ENCODE data around the gene ITPR3.

ITPR3 gene

DNA sequence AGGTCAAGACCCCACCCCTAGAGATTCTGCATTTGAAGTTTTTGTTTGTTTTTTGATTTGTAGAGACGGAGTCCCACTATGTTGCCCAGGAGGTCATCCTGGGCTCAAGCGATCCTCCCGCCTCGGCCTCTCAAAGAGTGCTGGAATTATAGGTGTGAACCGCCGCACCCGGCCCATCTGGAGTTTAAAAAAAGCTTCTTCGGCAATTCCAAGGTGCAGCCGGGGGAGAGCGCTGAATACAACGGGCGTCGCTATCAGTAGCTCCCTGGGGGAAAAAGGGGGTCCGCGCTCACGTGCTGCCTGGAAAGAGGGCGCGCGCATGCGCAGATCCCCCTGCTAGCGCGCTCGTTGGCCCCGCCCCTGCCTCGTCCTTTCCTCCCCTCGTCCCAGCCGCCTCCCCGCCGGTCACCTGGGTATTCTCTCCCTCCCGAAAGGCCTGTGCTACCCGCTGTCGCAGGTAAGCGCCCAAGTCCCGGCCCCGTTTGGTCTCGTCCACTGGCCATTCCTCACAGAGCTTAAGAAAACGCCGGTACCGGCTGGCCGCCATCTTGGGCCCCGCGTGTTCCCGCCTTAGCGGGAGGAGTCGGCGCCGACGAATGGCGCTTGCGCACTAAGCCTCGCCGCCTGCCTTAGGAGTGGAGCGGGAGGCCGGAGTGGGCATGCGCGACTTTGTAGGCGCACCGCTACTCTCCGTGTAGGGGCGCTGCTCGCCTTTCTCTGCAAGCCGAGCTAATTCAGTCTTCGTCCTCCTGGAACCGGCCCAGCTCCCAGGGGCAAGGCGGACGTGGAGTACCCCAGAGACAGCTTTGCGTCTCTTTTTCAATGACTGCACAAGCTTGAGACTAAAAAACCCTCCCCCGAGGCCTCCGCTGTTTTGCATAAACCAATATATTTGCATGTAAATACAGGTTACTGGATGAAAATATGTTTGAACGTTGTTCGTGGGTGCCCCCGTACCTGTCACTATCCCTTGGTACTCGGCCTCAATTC, 90.3 kb downstream of the ITPR3 start, which contains the start of gene UQCC2:
UQCC2 (minus strand) TSS at position 561 of the 990 bp plus-strand sequence; CDS start at position 547, 14 bp downstream.
- Histone ChIP-seq H3K4me2 (ENCODE audit: low read length) (peak within 1 kb of the TSS; percentile 94), H3K4me1 (ENCODE audit: insufficient read depth, low read length, severe bottlenecking) (peaks cover 43% of the 10 kb centered on the region), H3K27me3 (ENCODE audit: insufficient read depth, low read length) (no peaks in the 10 kb centered on the region), H3K9ac (ENCODE audit: low read length) (peak within 1 kb of the TSS; percentile 83), H3K27ac (ENCODE audit: low read depth, low read length, poor library complexity, severe bottlenecking) (peak within 1 kb of the TSS; percentile 87), H4K20me1 (ENCODE audit: insufficient read depth, low read length) (no peaks in the 10 kb centered on the region), H3K36me3 (ENCODE audit: insufficient read depth, low read length) (peaks cover 43% of the 10 kb centered on the region), H3K4me3 (ENCODE audit: low read depth, low read length, poor library complexity, severe bottlenecking) (peak within 1 kb of the TSS; percentile 70), H2AFZ (ENCODE audit: low read length) (peak within 1 kb of the TSS; percentile 90), H3F3A (ENCODE audit: insufficient read depth, low read length) (no peaks in the 10 kb centered on the region), H3K79me2 (ENCODE audit: insufficient read depth, low read length) (0 out of 2 replicates have a peak, but pooled peaks cover 2% of the 10 kb centered on the region), H3K9me2 (ENCODE audit: low read depth, low read length) (no peaks in the 10 kb centered on the region), H3K9me3 (ENCODE audit: low read length) (no peaks in the 10 kb centered on the region)
- TF ChIP-seq CTCF (IDR thresholded peaks at IDR 0.05; ENCODE audit: low read length) (peak; percentile 59), EZH2 (IDR thresholded peaks at IDR 0.05; ENCODE audit: borderline replicate concordance, low read length) (no peak)

- H3K4me3 ChIP-seq (ENCODE audit: low read depth, low read length, poor library complexity, severe bottlenecking): no peak overlapping the region
- no peaks in the 10 kb centered on the region for H4K20me1 ChIP-seq (ENCODE audit: insufficient read depth, low read length)
- H3K27ac ChIP-seq (ENCODE audit: low read depth, low read length, poor library complexity, severe bottlenecking): no peak overlapping the region
- TF ChIP-seq EZH2 (IDR thresholded peaks at IDR 0.05; ENCODE audit: borderline replicate concordance, low read length) (no peak), CTCF (IDR thresholded peaks at IDR 0.05; ENCODE audit: low read length) (no peak)
- H3K79me2 ChIP-seq (ENCODE audit: insufficient read depth, low read length): 0 out of 2 replicates have a peak, but pooled peaks cover 2% of the 10 kb centered on the region
- no peak overlapping the region for H3K9ac ChIP-seq (ENCODE audit: low read length)
- no peak overlapping the region for H3K4me2 ChIP-seq (ENCODE audit: low read length)
- no peak overlapping the region for H2AFZ ChIP-seq (ENCODE audit: low read length)
- H3K36me3 ChIP-seq (ENCODE audit: insufficient read depth, low read length): peaks cover 29% of the 10 kb centered on the region
- no peaks in the 10 kb centered on the region for H3K9me2 ChIP-seq (ENCODE audit: low read depth, low read length)
- H3K9me3 ChIP-seq (ENCODE audit: low read length): no peaks in the 10 kb centered on the region
- H3F3A ChIP-seq (ENCODE audit: insufficient read depth, low read length): no peaks in the 10 kb centered on the region
- H3K27me3 ChIP-seq (ENCODE audit: insufficient read depth, low read length): no peaks in the 10 kb centered on the region
- H3K4me1 ChIP-seq (ENCODE audit: insufficient read depth, low read length, severe bottlenecking): peaks cover 30% of the 10 kb centered on the region
Measured at GRCh38 chr6:33712914-33713313, 91.8 kb downstream of the ITPR3 start.

DNA sequence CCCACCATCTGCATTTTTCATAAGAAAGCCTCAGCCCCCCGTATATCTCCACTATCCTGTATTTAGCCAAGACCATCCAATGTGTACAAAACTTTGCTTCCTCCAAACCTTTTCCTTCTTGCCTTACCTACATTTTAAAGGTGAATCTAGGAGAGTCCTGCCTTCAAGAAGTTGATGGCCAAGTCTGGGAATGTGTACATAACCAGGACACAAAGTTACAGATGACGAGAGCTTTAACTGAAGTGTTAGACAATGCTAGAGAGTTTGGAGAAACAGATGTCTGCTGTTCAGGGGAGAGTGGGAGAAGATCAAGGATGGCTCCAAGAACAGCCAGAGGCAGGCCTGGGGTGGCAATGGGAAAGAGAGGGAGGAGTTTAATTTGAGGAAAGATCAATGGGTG, 92.7 kb downstream of the ITPR3 start:
- no peak for TF ChIP-seq EZH2 (IDR thresholded peaks at IDR 0.05; ENCODE audit: borderline replicate concordance, low read length)
- no peak for TF ChIP-seq CTCF (IDR thresholded peaks at IDR 0.05; ENCODE audit: low read length)
- no peak overlapping the region for H3K4me3 ChIP-seq (ENCODE audit: low read depth, low read length, poor library complexity, severe bottlenecking)
- H3K9me2 ChIP-seq (ENCODE audit: low read depth, low read length): no peaks in the 10 kb centered on the region
- H3K9ac ChIP-seq (ENCODE audit: low read length): no peak overlapping the region
- H3K4me1 ChIP-seq (ENCODE audit: insufficient read depth, low read length, severe bottlenecking): peaks cover 30% of the 10 kb centered on the region
- H2AFZ ChIP-seq (ENCODE audit: low read length): no peak overlapping the region
- H3K9me3 ChIP-seq (ENCODE audit: low read length): no peaks in the 10 kb centered on the region
- H3K36me3 ChIP-seq (ENCODE audit: insufficient read depth, low read length): peaks cover 21% of the 10 kb centered on the region
- H4K20me1 ChIP-seq (ENCODE audit: insufficient read depth, low read length): no peaks in the 10 kb centered on the region
- no peak overlapping the region for H3K4me2 ChIP-seq (ENCODE audit: low read length)
- H3K27me3 ChIP-seq (ENCODE audit: insufficient read depth, low read length): no peaks in the 10 kb centered on the region
- H3F3A ChIP-seq (ENCODE audit: insufficient read depth, low read length): no peaks in the 10 kb centered on the region
- H3K27ac ChIP-seq (ENCODE audit: low read depth, low read length, poor library complexity, severe bottlenecking): no peak overlapping the region
- 0 out of 2 replicates have a peak, but pooled peaks cover 2% of the 10 kb centered on the region for H3K79me2 ChIP-seq (ENCODE audit: insufficient read depth, low read length)
